MM.1S (cell line): ENCODE data around the gene ZYG11A.

ENCODE experiments used
- DNase-seq: peaks from one replicate; pipeline ENCODE4 v3.0.0-alpha.2; 2015
- H2AFZ ChIP-seq: fragments of 300-600 bp; sonication (generic); 2 replicates; pipeline ENCODE4 v1.6.0; 2016; ENCODE audit warnings: antibody characterized with exemption, low read length
- H3F3A ChIP-seq: fragments of 300-600 bp; sonication (generic); 2 replicates; pipeline ENCODE4 v1.6.1; 2016; ENCODE audit warnings: mild to moderate bottlenecking, antibody characterized with exemption, low read length, moderate library complexity, mixed read lengths; ENCODE audit not compliant: insufficient read depth
- H3K27ac ChIP-seq: fragments of 300-600 bp; sonication (generic); 2 replicates; pipeline ENCODE4 v1.5.1; 2016; ENCODE audit warnings: mild to moderate bottlenecking, low read length
- H3K27me3 ChIP-seq: fragments of 300-600 bp; sonication (generic); replicated peaks from 2 replicates; pipeline ENCODE4 v1.6.0; 2016; ENCODE audit warnings: low read length; ENCODE audit not compliant: insufficient read depth
- H3K36me3 ChIP-seq: fragments of 300-600 bp; sonication (generic); replicated peaks from 2 replicates; pipeline ENCODE4 v1.6.1; 2016; ENCODE audit warnings: mild to moderate bottlenecking, low read length, mixed read lengths; ENCODE audit not compliant: insufficient read depth
- H3K4me1 ChIP-seq: fragments of 300-600 bp; sonication (generic); 2 replicates; pipeline ENCODE4 v1.6.1; 2016; ENCODE audit warnings: low read length, mixed read lengths
- H3K4me2 ChIP-seq: fragments of 300-600 bp; sonication (generic); 2 replicates; pipeline ENCODE4 v1.6.0; 2016; ENCODE audit warnings: low read depth, low read length
- H3K4me3 ChIP-seq: fragments of 300-600 bp; sonication (generic); 2 replicates; pipeline ENCODE4 v1.5.1; 2016; ENCODE audit warnings: low read length, mixed read lengths
- H3K79me2 ChIP-seq: fragments of 300-600 bp; sonication (generic); 2 replicates; pipeline ENCODE4 v1.6.1; 2016; ENCODE audit warnings: mixed run types, low read length, mixed read lengths
- H3K9ac ChIP-seq: fragments of 300-600 bp; sonication (generic); 2 replicates; pipeline ENCODE4 v1.6.1; 2016; ENCODE audit warnings: low read length, mixed read lengths
- H3K9me2 ChIP-seq: fragments of 300-600 bp; sonication (generic); replicated peaks from 2 replicates; pipeline ENCODE4 v1.6.1; 2016; ENCODE audit warnings: mild to moderate bottlenecking, low read length, mixed read lengths; ENCODE audit not compliant: insufficient read depth
- H3K9me3 ChIP-seq: fragments of 300-600 bp; sonication (generic); replicated peaks from 2 replicates; pipeline ENCODE4 v1.6.1; 2016; ENCODE audit warnings: mild to moderate bottlenecking, low read length, mixed read lengths; ENCODE audit not compliant: insufficient read depth
- H4K20me1 ChIP-seq: fragments of 300-600 bp; sonication (generic); 2 replicates; pipeline ENCODE4 v1.6.1; 2016; ENCODE audit warnings: mild to moderate bottlenecking, low read length, moderate library complexity, mixed read lengths; ENCODE audit not compliant: insufficient read depth
- CTCF ChIP-seq: fragments of 300-600 bp; sonication (generic); IDR thresholded peaks from 2 replicates; pipeline ENCODE4 v1.5.1; 2016; ENCODE audit warnings: antibody characterized with exemption, low read length, mixed read lengths
- EZH2 ChIP-seq: fragments of 300-600 bp; sonication (generic); optimal IDR thresholded peaks from 2 replicates; pipeline ENCODE3; 2017; ENCODE audit warnings: low read depth, mild to moderate bottlenecking, antibody characterized with exemption, low read length, mixed read lengths
- EZH2phosphoT487 ChIP-seq: fragments of 300-600 bp; sonication (generic); IDR thresholded peaks from 2 replicates; pipeline ENCODE4 v1.6.1; 2018; ENCODE audit warnings: antibody characterized with exemption, low read length

ZYG11A gene

GRCh38 chr1:52915211-52915854 lies 72.8 kb downstream of the ZYG11A start:
- no peak for DNase-seq
- H3K9me3 ChIP-seq, result no peaks in the 10 kb centered on the region
- no peak overlapping the region for H3K4me2 ChIP-seq
- no peaks in the 10 kb centered on the region for H3K4me1 ChIP-seq
- TF ChIP-seq CTCF (no peak), EZH2 (no peak), EZH2phosphoT487 (no peak)
- no peaks in the 10 kb centered on the region for H3K36me3 ChIP-seq
- H4K20me1 ChIP-seq, result no peaks in the 10 kb centered on the region
- H3F3A ChIP-seq, result no peaks in the 10 kb centered on the region
- no peak overlapping the region for H3K4me3 ChIP-seq
- H3K27me3 ChIP-seq, result no peaks in the 10 kb centered on the region
- H3K9ac ChIP-seq, result no peak overlapping the region
- H3K9me2 ChIP-seq, result no peaks in the 10 kb centered on the region
- no peaks in the 10 kb centered on the region for H3K79me2 ChIP-seq
- no peak overlapping the region for H2AFZ ChIP-seq
- H3K27ac ChIP-seq, result no peak overlapping the region

GRCh38 chr1:52915855-52916220 lies 73.3 kb downstream of the ZYG11A start:
- H3K4me1 ChIP-seq, result no peaks in the 10 kb centered on the region
- no peaks in the 10 kb centered on the region for H3F3A ChIP-seq
- H2AFZ ChIP-seq, result no peak overlapping the region
- no peaks in the 10 kb centered on the region for H3K9me3 ChIP-seq
- no peak overlapping the region for H3K9ac ChIP-seq
- H3K4me2 ChIP-seq, result no peak overlapping the region
- no peak overlapping the region for H3K27ac ChIP-seq
- H3K27me3 ChIP-seq, result no peaks in the 10 kb centered on the region
- H3K36me3 ChIP-seq, result no peaks in the 10 kb centered on the region
- no peak for TF ChIP-seq EZH2
- TF ChIP-seq CTCF, result no peak
- TF ChIP-seq EZH2phosphoT487, result no peak
- H4K20me1 ChIP-seq, result no peaks in the 10 kb centered on the region
- H3K9me2 ChIP-seq, result no peaks in the 10 kb centered on the region
- no peaks in the 10 kb centered on the region for H3K79me2 ChIP-seq
- no peak overlapping the region for H3K4me3 ChIP-seq
- DNase-seq, result no peak

- no peaks in the 10 kb centered on the region for H3F3A ChIP-seq
- no peak overlapping the region for H3K9ac ChIP-seq
- H3K9me2 ChIP-seq, result no peaks in the 10 kb centered on the region
- no peaks in the 10 kb centered on the region for H3K79me2 ChIP-seq
- no peaks in the 10 kb centered on the region for H3K4me1 ChIP-seq
- no peak overlapping the region for H3K4me3 ChIP-seq
- no peak overlapping the region for H2AFZ ChIP-seq
- H3K9me3 ChIP-seq, result no peaks in the 10 kb centered on the region
- H3K4me2 ChIP-seq, result no peak overlapping the region
- H3K36me3 ChIP-seq, result no peaks in the 10 kb centered on the region
- no peak for DNase-seq
- H3K27me3 ChIP-seq, result no peaks in the 10 kb centered on the region
- H3K27ac ChIP-seq, result no peak overlapping the region
- H4K20me1 ChIP-seq, result no peaks in the 10 kb centered on the region
- TF ChIP-seq EZH2phosphoT487, result no peak
- no peak for TF ChIP-seq EZH2
- no peak for TF ChIP-seq CTCF
These were observed 73.8 kb downstream of the ZYG11A start for GRCh38 chr1:52916241-52916975.
